ENCODE data around the gene NT5DC2. TPM values are rescaled to one million over a fixed set of nuclear protein-coding genes. Genes with fewer than 3 reads are reported as not detected.

The NT5DC2 gene
- total and polyA plus RNA-seq, 2 of the 8 experiments (the other 6 are each of a cell fraction or from before 2014, with no cell fraction given), result 331 to 477 TPM

DNA sequence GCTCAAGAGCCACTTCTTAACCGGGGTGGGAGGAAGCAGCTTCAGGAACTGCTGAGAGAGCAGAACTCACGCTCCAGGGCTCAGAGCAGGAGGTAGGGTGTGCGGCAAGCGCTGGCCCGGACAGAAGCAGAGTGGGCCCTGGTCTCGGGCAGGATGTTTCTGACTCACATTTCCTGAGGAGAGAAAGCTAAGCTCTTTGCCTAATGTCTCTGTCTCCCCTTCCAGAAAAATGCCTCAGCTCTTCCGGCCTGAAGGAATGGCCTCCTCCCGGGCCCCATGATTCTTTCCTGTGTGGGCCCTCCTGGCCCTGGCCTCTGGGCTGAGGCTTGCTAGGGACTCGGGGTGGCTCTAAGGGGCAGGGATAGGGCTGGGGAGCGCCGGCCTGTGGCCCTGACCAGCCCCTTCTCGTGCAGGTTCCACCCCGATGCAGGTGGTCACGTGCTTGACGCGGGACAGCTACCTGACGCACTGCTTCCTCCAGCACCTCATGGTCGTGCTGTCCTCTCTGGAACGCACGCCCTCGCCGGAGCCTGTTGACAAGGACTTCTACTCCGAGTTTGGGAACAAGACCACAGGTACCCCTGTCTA lies 42.6 kb downstream of the NT5DC2 start:
- Histone ChIP-seq H3K27ac (ENCODE audit: low read depth, low read length) (no peak overlapping the region), H3K18ac (ENCODE audit: extremely low read depth, low read length) (no peak overlapping the region), H2AK5ac (ENCODE audit: low read depth, low read length) (no peak overlapping the region), H2BK20ac (ENCODE audit: low read length) (no peak overlapping the region), H3K79me2 (ENCODE audit: control insufficient read depth in 1 of 2, insufficient read depth in 2 of 2, low read length in 2 of 2) (no peaks in the 10 kb centered on the region), H3K14ac (ENCODE audit: insufficient read length) (no peak overlapping the region), H3K56ac (replicated peaks; ENCODE audit: insufficient read length, low read depth, low read length) (no peak overlapping the region), H3K23ac (ENCODE audit: insufficient read length) (no peak overlapping the region), H3K9ac (replicated peaks in 1 of 4; ENCODE audit: extremely low read depth in 1 of 4, low read depth in 3 of 4, low read length in 3 of 4) (no peak overlapping the region), H2BK120ac (replicated peaks; ENCODE audit: low read depth, low read length) (no peak overlapping the region), H3K4me3 (ENCODE audit: extremely low read depth in 1 of 4, insufficient read depth in 2 of 4, low read depth in 3 of 4, low read length in 4 of 4) (no peak overlapping the region), H2AFZ (ENCODE audit: low read length) (no peak overlapping the region), H4K5ac (ENCODE audit: insufficient read length, low read depth, low read length) (no peak overlapping the region), H2BK12ac (ENCODE audit: low read depth, low read length) (no peak overlapping the region), H3K4me2 (ENCODE audit: insufficient read depth in 1 of 2, low read depth in 2 of 2, low read length in 2 of 2) (no peak overlapping the region), H3K79me1 (ENCODE audit: low read depth, low read length) (no peaks in the 10 kb centered on the region; the same call in 1 of the 2 replicates), H3K27me3 (replicated peaks in 1 of 4; ENCODE audit: control insufficient read depth in 3 of 4, extremely low read depth in 1 of 4, insufficient read depth in 3 of 4, low read length in 3 of 4) (no peaks in the 10 kb centered on the region; a peak in 1 of 7 replicates), H3K23me2 (ENCODE audit: low read depth, low read length) (no peaks in the 10 kb centered on the region), H4K91ac (replicated peaks; ENCODE audit: insufficient read length, low read length) (no peak overlapping the region), H4K20me1 (replicated peaks in 1 of 2; ENCODE audit: control insufficient read depth in 1 of 2, insufficient read depth in 2 of 2, low read length in 2 of 2) (peaks cover 0 to 22% of the 10 kb centered on the region in 2 experiments), H3K4ac (replicated peaks; ENCODE audit: insufficient read length, low read depth, low read length) (no peak overlapping the region), H3K4me1 (replicated peaks in 1 of 4; ENCODE audit: control insufficient read depth in 3 of 4, insufficient read depth in 4 of 4, low read length in 3 of 4) (peaks cover 0 to 6% (median under 1%) of the 10 kb centered on the region in 4 experiments; a peak in 3 of 7 replicates), H2BK15ac (ENCODE audit: low read length) (no peak overlapping the region), H3K9me3 (ENCODE audit: insufficient read depth in 2 of 2, low read depth in 1 of 2, low read length in 1 of 2) (no peaks in the 10 kb centered on the region), H2BK5ac (ENCODE audit: low read depth, low read length) (no peak overlapping the region), H3K36me3 (ENCODE audit: control insufficient read depth in 2 of 4, insufficient read depth in 4 of 4, low read length in 3 of 4) (peaks cover 21 to 58% (median 43%) of the 10 kb centered on the region in 4 experiments), H4K8ac (ENCODE audit: extremely low read depth, insufficient read depth, low read length) (no peak overlapping the region)
- ChIA-PET POLR2A (ENCODE audit: partially characterized antibody) (interaction anchor here (1.1 to 3.0 kb wide), 8 partner anchors 8 to 65 kb away, joined by 3 to 16 read pairs (median 4); no protein-coding TSS in a partner anchor), CTCF (ENCODE audit: partially characterized antibody) (interaction anchor here (1.1 to 1.7 kb wide), 3 partner anchors 9 to 24 kb away, joined by 3 to 6 read pairs (median 3); no protein-coding TSS in a partner anchor)
- no peak for FAIRE-seq
- TF ChIP-seq CREB1 (IDR thresholded peaks at IDR 0.05) (no peak), POLR2A (IDR thresholded peaks at IDR 0.05; ENCODE audit: control extremely low read depth in 1 of 2, low read depth in 2 of 2, low read length in 2 of 2) (no peak), KDM5A (IDR thresholded peaks at IDR 0.05; ENCODE audit: low read length) (no peak), YY1 (IDR thresholded peaks at IDR 0.05; ENCODE audit: low read depth, low read length) (no peak), SIX5 (IDR thresholded peaks at IDR 0.05; ENCODE audit: low read depth, low read length) (no peak), EGR1 (IDR thresholded peaks at IDR 0.05; ENCODE audit: borderline replicate concordance, low read depth, low read length) (no peak), HDAC2 (IDR thresholded peaks at IDR 0.05; ENCODE audit: borderline replicate concordance in 1 of 2, low read depth in 2 of 2, low read length in 2 of 2) (no peak), TAF7 (optimal IDR thresholded peaks at IDR 0.05; ENCODE audit: borderline replicate concordance, low read depth, low read length) (no peak), CBX5 (IDR thresholded peaks at IDR 0.05; ENCODE audit: low read depth, low read length) (no peak), JUN (IDR thresholded peaks at IDR 0.05; ENCODE audit: low read depth, low read length) (no peak), RFX5 (IDR thresholded peaks at IDR 0.05; ENCODE audit: borderline replicate concordance, low read depth, low read length) (no peak)
- 96% methylated on average over 22 of the region's 23 CpGs; no CpG with 5 or more reads in 1 of the 2 experiments for WGBS, 2 experiments (ENCODE audit: extremely low coverage in 1 of 2, insufficient coverage in 1 of 2, insufficient read length in 1 of 2, insufficient replicate concordance in 2 of 2, low coverage in 1 of 2, low lambda C conversion rate in 2 of 2, missing lambda C conversion rate in 1 of 2)
- no peak for DNase-seq (ENCODE audit: low read depth in 1 of 2, low spot score in 2 of 2)
